AG04449 (cell line): ENCODE results near the gene SYCE1L.
A peak's percentile ranks its signal among the peaks of the same experiment; 100 is the strongest.

Source experiments
- CTCF ChIA-PET: fragments of 350-600 bp; formaldehyde crosslinking; extraction: SDS; loops from one replicate; lab custom pipeline; 2021; ENCODE audit warnings: antibody characterized with exemption; lab: Yijun Ruan, JAX
- POLR2A ChIA-PET: fragments of 400-600, 350-600 bp; formaldehyde crosslinking; extraction: SDS; loops from one replicate; lab custom pipeline; 2020; ENCODE audit warnings: antibody characterized with exemption, inconsistent platforms; lab: Yijun Ruan, JAX
- DNase-seq: peaks from one replicate; pipeline ENCODE4 v3.0.0-alpha.2; 2010; ENCODE audit warnings: low read depth, low spot score
- H3K4me3 ChIP-seq: 2 replicates; pipeline ENCODE4 v1.5.1; 2011; ENCODE audit warnings: low read depth, mild to moderate bottlenecking, control low read depth, low read length
- TF ChIP-seq, protein P1 (sequence below): IDR thresholded peaks from one replicate; pipeline ENCODE4 v1.5.1; 2011; ENCODE audit warnings: mild to moderate bottlenecking, moderate library complexity, low read length, control low read depth, inconsistent platforms; ENCODE audit not compliant: insufficient read depth; ENCODE audit errors: missing control alignments

SYCE1L gene

DNA sequence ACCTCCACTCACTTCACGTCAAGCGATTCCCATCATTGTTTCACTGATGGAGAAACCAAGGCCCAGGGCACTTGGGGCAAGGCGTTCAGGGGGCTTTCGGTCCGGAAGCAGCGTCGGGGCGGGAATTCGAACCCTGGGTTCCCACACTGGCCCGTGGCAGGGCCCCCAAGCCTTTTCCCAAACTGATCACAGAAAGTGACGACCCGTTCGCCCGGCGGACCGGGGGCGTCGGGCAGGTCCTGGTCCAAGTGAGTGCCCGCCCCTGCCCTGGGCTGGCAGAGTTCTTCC, 9.1 kb upstream of the SYCE1L start:
- peak overlapping the region; percentile 97 for H3K4me3 ChIP-seq
- TF ChIP-seq, protein P1, sequence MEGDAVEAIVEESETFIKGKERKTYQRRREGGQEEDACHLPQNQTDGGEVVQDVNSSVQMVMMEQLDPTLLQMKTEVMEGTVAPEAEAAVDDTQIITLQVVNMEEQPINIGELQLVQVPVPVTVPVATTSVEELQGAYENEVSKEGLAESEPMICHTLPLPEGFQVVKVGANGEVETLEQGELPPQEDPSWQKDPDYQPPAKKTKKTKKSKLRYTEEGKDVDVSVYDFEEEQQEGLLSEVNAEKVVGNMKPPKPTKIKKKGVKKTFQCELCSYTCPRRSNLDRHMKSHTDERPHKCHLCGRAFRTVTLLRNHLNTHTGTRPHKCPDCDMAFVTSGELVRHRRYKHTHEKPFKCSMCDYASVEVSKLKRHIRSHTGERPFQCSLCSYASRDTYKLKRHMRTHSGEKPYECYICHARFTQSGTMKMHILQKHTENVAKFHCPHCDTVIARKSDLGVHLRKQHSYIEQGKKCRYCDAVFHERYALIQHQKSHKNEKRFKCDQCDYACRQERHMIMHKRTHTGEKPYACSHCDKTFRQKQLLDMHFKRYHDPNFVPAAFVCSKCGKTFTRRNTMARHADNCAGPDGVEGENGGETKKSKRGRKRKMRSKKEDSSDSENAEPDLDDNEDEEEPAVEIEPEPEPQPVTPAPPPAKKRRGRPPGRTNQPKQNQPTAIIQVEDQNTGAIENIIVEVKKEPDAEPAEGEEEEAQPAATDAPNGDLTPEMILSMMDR = no peak
- ChIA-PET CTCF (no interaction called here), POLR2A (no interaction called here)
- DNase-seq = no peak

- H3K4me3 ChIP-seq = peak within 1 kb of the TSS; percentile 97
- ChIA-PET CTCF (no interaction called here), POLR2A (interaction anchor here (0.6 kb wide), 1 partner anchor 1130 kb away, joined by 3 read pairs; no protein-coding TSS in a partner anchor)
- TF ChIP-seq, protein P1 = no peak
- DNase-seq = peak; percentile 92
Measured at GRCh38 chr16:77190478-77191258, 8.5 kb upstream of the SYCE1L start, which contains the start of gene MON1B. Gene MON1B (plus strand): TSS chr16:77191190. CDS start chr16:77191486, 296 bp downstream.

GRCh38 chr16:77191259-77191969, 7.8 kb upstream of the SYCE1L start:
- no peak for DNase-seq
- ChIA-PET POLR2A (no interaction called here), CTCF (no interaction called here)
- H3K4me3 ChIP-seq = peak overlapping the region; percentile 83
- TF ChIP-seq, protein P1 = no peak

DNA sequence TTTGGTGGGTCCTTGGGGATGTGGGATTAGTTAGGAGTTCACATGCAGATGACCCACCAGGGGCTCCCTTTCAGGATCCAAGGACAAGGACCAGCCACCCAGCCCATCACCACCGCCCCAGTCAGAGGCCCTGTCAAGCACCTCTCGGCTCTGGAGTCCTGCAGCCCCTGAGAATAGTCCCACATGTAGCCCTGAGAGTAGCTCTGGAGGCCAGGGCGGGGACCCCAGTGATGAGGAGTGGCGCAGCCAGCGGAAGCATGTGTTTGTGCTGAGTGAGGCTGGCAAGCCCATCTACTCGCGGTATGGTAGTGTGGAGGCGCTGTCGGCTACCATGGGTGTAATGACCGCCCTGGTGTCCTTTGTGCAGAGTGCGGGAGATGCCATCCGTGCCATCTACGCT, 5.8 kb upstream of the SYCE1L start:
- H3K4me3 ChIP-seq = no peak overlapping the region
- ChIA-PET POLR2A (no interaction called here), CTCF (no interaction called here)
- DNase-seq = no peak
- TF ChIP-seq, protein P1 = no peak

DNA sequence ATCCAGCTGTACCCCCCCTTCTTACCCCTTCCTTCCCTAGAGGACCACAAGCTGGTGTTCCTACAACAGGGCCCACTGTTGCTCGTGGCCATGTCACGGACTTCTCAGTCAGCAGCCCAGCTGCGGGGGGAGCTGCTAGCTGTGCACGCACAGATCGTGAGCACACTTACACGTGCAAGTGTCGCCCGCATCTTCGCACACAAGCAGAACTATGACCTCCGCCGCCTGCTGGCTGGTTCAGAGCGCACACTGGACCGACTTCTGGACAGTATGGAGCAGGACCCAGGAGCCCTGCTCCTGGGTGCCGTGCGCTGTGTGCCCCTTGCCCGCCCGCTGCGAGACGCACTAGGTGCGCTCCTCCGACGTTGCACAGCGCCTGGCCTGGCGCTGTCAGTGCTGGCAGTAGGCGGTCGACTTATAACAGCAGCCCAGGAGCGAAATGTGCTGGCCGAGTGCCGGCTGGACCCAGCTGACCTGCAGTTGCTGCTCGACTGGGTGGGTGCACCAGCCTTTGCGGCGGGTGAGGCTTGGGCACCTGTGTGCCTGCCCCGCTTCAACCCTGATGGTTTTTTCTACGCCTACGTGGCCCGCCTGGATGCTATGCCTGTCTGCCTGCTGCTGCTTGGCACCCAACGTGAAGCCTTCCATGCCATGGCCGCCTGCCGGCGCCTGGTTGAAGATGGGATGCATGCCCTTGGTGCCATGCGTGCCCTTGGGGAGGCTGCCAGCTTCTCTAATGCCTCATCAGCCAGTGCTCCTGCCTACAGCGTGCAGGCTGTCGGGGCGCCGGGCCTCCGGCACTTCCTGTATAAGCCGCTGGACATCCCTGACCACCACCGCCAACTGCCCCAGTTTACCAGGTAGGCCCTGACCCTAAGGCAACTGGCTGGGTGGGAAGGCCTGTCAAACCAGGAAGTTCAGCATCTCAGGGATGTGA, 4.6 kb upstream of the SYCE1L start:
- TF ChIP-seq, protein P1 = no peak
- DNase-seq = no peak
- no peak overlapping the region for H3K4me3 ChIP-seq
- CTCF ChIA-PET = no interaction called here
- POLR2A ChIA-PET = no interaction called here
